Left forelimb (tissue), 1 donor: ENCODE data around the gene CYRIA.

ENCODE experiments used
- DNase-seq: peaks from one replicate; pipeline ENCODE4 v3.0.0-alpha.2; 2018; ENCODE audit warnings: low spot score

CYRIA gene

GRCh38 chr2:16669388-16669787, 3.8 kb upstream of the CYRIA start:
- no peak for DNase-seq

GRCh38 chr2:16666449-16666801, 791 bp upstream of the CYRIA start:
- DNase-seq, result no peak

- no peak for DNase-seq
Measured at GRCh38 chr2:16664809-16665747, 556 bp downstream of the CYRIA start.

GRCh38 chr2:16664052-16664731, 1.4 kb downstream of the CYRIA start:
- DNase-seq, result no peak

DNA sequence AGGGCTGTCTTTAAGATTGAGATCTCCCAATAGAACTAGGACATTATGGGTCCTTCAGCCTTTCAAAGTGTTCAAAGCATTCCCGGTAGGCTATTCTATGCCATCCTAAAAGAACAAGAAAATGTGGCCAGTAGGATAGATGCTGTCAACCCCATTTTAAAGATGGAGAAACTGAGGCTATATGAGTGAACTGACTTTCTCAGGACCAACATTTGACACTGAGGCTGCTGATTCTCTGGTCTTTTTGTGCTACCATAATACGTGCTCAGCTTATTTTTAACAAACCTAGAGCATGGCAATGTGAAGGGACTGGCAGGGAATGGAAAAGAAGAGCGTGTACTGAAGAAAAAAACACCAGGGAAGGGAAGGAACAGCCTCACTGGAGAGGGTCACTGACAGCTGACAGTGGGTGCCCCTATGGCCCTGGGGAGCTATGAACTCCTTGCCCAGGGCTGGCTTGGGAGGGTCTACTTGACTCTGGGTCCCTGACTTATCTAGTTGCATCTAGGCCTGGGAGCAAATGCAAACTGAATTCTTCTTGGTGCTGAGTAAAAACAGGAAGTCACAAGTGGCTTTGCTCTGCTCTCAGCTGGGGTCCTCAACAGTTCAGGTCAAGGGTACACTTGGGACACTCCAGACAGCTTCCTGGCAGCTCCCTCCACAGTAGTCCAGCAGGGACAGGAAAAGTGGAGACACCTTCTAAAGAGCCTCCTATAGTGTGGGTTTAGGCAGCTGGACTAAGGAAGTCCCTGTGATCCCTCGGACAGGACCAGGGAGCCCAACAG, 2.3 kb downstream of the CYRIA start:
- DNase-seq, result no peak

- no peak for DNase-seq
Measured at GRCh38 chr2:16661936-16662839, 3.4 kb downstream of the CYRIA start.

- DNase-seq, result no peak
Measured at GRCh38 chr2:16661526-16661925, 4.1 kb downstream of the CYRIA start.

- DNase-seq, result no peak
Measured at GRCh38 chr2:16660556-16660955, 5.1 kb downstream of the CYRIA start.

- DNase-seq, result no peak
Measured at GRCh38 chr2:16660114-16660513, 5.5 kb downstream of the CYRIA start.

DNA sequence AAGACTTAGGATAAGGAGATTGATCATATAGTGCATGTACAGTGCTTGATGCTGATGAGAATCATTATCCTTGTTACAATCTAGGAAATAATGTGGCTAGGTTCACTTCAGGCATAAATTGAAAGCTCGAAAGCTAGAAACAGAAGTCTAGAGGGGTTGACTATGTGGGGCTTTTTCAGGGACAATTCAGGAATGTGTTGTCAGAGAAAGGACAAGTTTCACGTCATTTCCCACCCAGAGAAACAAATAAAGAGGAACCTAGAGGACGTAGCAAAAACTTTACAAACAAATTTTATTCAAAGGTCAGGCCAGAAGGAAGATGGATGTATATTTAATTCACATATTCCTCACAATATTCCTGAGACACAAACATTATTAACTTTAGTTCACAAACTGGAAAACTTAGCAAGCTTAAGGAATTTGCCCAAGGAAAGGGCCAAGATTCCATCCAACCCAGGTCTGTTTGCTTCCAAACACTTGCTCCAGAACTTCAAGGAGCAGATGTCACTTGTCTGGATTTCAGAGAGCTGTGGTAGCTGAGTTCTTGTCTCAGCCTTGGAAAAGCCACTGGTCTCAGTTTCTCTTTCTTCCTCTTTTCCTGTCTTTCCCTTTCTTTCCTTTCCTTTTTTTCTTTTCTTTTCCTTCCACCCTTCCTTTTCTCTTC, 7.4 kb downstream of the CYRIA start:
- no peak for DNase-seq

DNA sequence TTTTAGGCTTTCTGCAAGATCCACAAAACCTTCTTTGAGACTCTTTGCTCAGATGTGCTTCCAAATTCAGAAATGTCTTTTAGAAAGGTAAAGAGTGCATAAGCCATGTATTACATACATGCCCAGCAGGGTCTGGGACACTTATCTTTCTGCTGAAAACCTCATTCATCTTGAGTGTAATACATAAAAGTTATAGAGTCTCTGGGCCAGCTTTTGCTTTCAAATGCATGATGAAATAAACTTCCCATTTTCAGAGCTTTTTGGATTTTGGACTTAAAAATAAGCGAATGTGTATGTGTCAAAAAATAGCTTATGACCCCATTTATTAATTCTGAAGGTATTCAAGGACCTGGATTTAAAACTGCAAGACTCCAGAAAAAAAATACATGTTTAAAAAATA, 8.0 kb downstream of the CYRIA start:
- DNase-seq, result no peak

DNA sequence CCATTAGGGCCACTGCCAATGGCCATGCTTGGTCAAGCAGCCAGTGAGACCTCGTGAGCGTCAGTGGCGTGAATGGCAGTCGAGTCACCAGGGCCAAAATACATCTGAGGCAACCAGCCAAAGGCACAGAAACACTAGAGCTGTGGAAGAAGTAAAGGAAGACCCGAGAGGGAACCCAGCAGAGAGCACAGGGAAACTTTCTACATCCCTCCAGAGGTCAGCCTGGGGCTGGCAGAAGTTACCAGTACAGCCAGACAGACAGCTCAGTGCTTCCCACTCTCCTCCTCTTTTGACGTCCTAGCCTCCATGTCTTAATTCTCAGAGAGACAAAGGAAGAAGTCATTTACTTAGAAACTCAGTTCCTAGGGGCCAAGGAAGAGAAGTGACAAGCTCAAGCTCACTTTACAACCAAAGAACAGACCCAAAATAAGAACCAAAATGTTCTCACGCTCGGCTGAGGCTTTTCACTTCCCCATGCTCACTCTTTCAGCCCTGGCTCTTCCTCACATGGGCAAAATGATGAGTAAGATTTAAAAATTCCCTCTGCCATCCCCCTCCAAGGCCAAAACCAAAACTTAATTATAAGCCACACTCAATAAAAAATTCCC, 8.7 kb downstream of the CYRIA start:
- no peak for DNase-seq

GRCh38 chr2:16655905-16656642, 9.6 kb downstream of the CYRIA start:
- no peak for DNase-seq

DNA sequence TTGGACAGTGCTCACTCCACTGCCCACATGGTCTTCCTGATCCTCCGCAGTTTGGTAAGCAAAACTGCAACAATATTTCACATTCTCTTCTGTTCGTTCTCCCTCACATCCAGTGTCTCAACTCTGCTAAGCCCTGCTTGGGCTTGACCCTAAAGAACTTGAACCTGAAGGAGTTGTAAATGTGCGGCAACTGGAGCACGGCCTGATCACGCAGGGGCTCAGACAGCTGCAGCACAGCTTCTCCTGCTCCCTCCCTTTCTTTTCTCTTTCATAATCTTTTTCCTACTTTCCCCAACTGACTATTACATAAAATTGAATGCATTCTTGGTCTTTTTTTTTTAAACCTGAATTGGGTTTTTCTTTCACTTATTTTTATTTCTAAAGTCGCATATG, 10.2 kb downstream of the CYRIA start:
- no peak for DNase-seq

GRCh38 chr2:16654833-16655444, 10.7 kb downstream of the CYRIA start:
- DNase-seq, result no peak

DNA sequence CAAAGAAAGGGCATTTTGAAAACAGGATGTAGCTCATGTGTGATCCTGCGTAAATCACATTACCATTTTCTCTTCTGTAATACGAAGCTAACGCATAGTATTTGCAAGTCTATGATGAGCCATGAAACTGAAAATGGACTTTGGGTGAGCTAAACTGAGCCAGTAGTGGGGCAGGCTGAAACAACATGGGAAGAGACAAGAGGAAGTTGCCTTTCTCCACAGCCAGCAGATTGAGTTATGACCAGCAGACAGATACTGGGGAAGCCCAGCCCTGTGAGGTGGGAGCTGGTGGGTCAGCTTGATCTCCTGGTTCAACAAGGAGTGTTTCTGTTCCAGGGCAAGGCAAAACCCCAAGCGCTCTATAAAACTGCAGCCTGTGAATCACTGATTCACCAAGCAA, 11.8 kb downstream of the CYRIA start:
- DNase-seq, result no peak

DNA sequence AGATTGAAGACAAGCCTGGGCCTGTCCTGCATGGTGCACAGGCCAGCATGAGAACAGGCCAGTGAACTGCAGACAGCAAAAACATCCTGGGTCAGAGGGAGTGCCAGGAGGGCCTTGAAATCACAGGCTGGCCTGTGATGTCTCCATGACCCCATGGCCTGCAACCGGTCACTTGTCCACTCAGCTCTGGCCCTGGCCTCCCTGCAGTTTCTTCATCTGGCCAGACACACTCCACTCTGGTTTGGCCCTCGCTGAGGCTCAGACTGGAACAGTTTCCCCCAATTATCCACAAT, 12.6 kb downstream of the CYRIA start:
- DNase-seq, result no peak

GRCh38 chr2:16652296-16653082, 13.1 kb downstream of the CYRIA start:
- DNase-seq, result no peak
